HTR-8/SVneo (cell line): ENCODE data around the gene RGPD6.
"Not testable (repeated sequence)": the region's sequence is repeated elsewhere in the genome, so short reads cannot be mapped to it uniquely, and the experiment has no call there.

Experiments used
- DNase-seq: peaks from one replicate; pipeline ENCODE4 v3.0.0; 2011; ENCODE audit warnings: low spot score, mixed read lengths; ENCODE audit not compliant: insufficient read length
- FAIRE-seq: peaks from 2 replicates; lab custom pipeline; 2011; peaks lifted over from hg19 to GRCh38; lab: Jason Lieb, UNC

RGPD6 gene

GRCh38 chr2:110488991-110489390 lies 88.0 kb downstream of the RGPD6 start:
- DNase-seq, FAIRE-seq: not testable (repeated sequence)

GRCh38 chr2:110482697-110483096 lies 94.3 kb downstream of the RGPD6 start:
- not testable (repeated sequence) for FAIRE-seq, DNase-seq

GRCh38 chr2:110481200-110481599 lies 95.8 kb downstream of the RGPD6 start:
- FAIRE-seq, DNase-seq: not testable (repeated sequence)

GRCh38 chr2:110480084-110480483 lies 96.9 kb downstream of the RGPD6 start:
- not testable (repeated sequence) for DNase-seq, FAIRE-seq

GRCh38 chr2:110477370-110477769 lies 99.7 kb downstream of the RGPD6 start:
- DNase-seq, FAIRE-seq: not testable (repeated sequence)

- FAIRE-seq, DNase-seq: not testable (repeated sequence)
Measured at GRCh38 chr2:110476952-110477351, 100.1 kb downstream of the RGPD6 start.

GRCh38 chr2:110475627-110476359 lies 101.2 kb downstream of the RGPD6 start:
- FAIRE-seq, result not testable (repeated sequence)

GRCh38 chr2:110474898-110475297 lies 102.1 kb downstream of the RGPD6 start:
- not testable (repeated sequence) for DNase-seq, FAIRE-seq

More at GRCh38 chr2:110475627-110476359, 101.2 kb downstream of the RGPD6 start:
- DNase-seq, result not testable (repeated sequence)

- not testable (repeated sequence) for DNase-seq, FAIRE-seq
Measured at GRCh38 chr2:110473059-110473358, 104.0 kb downstream of the RGPD6 start.

- not testable (repeated sequence) for DNase-seq
Measured at GRCh38 chr2:110472171-110473058, 104.6 kb downstream of the RGPD6 start, which contains the start of gene LIMS4. TSS of gene LIMS4 (minus strand) at chr2:110472816. CDS start at chr2:110472778, 38 bp downstream.

GRCh38 chr2:110468921-110469320 lies 108.1 kb downstream of the RGPD6 start:
- DNase-seq, FAIRE-seq: not testable (repeated sequence)

More at GRCh38 chr2:110472171-110473058, 104.6 kb downstream of the RGPD6 start, which contains the start of gene LIMS4:
- FAIRE-seq, result not testable (repeated sequence)

- DNase-seq, FAIRE-seq: not testable (repeated sequence)
Measured at GRCh38 chr2:110465312-110465711, 111.7 kb downstream of the RGPD6 start.
